Kidney (tissue), 14 donors: ENCODE results near the gene LARGE1. TPM values are rescaled to one million over a fixed set of nuclear protein-coding genes. Genes with fewer than 3 reads are reported as not detected.

Source experiments
- DNase-seq, 5 donors: peaks; one replicate each; pipeline ENCODE4 v3.0.0-alpha.2; 2013 to 2020
- FAIRE-seq: peaks from 2 replicates; lab custom pipeline; 2012; peaks lifted over from hg19 to GRCh38; lab: Jason Lieb, UNC
- H3K27ac ChIP-seq, 2 donors: one replicate each; pipeline ENCODE4 v1.7.0; 2013; ENCODE audit warnings: low read depth in 2 of 2, low read length in 2 of 2, inconsistent platforms in 1 of 2
- H3K27me3 ChIP-seq: one replicate; pipeline ENCODE4 v1.7.1; 2013; ENCODE audit warnings: low read length, inconsistent platforms; ENCODE audit not compliant: control insufficient read depth, insufficient read depth
- H3K36me3 ChIP-seq, 3 donors: one replicate each; pipeline versions ENCODE4 v1.7.0 to v1.7.1; 2013; ENCODE audit warnings: low read length in 3 of 3, control low read depth in 1 of 3, inconsistent platforms in 1 of 3; ENCODE audit not compliant: insufficient read depth in 3 of 3, control insufficient read depth in 2 of 3
- H3K4me1 ChIP-seq, 3 donors: one replicate each; pipeline versions ENCODE4 v1.7.0 to v1.7.1; 2013; ENCODE audit warnings: low read length in 3 of 3, inconsistent platforms in 1 of 3, low read depth in 1 of 3; ENCODE audit not compliant: control insufficient read depth in 2 of 3, insufficient read depth in 2 of 3
- H3K4me3 ChIP-seq, 3 donors: one replicate each; pipeline versions ENCODE4 v1.7.0 to v1.8.1; 2013; ENCODE audit warnings: low read length in 3 of 3, control low read depth in 1 of 3, inconsistent platforms in 1 of 3
- H3K9ac ChIP-seq, 3 donors: one replicate each; pipeline versions ENCODE4 v1.7.0 to v1.7.1; 2013; ENCODE audit warnings: low read length in 3 of 3, control low read depth in 1 of 3, inconsistent platforms in 1 of 3
- H3K9me3 ChIP-seq, 3 donors: one replicate each; pipeline versions ENCODE4 v1.7.0 to v1.7.1; 2013; ENCODE audit warnings: low read length in 3 of 3, control low read depth in 1 of 3, inconsistent platforms in 1 of 3; ENCODE audit not compliant: control insufficient read depth in 2 of 3, insufficient read depth in 1 of 3
- intact Hi-C: fragments of 100-400 bp; cut with DNase I; formaldehyde crosslinking; loops from one replicate; pipeline ENCODE4 v1.11.1; 2022
- polyA plus RNA-seq: library from polyadenylated mRNA; stranded (reverse); fragments of 350-450 nt; fragmentation: Illumina TruSeq; extraction: RNeasy Lipid Tissue Mini Kit (QIAGEN cat#74804); gene quantifications from one replicate; pipeline ENCODE4 v1.2.3, GENCODE V29; 2014; ENCODE audit warnings: low read depth, low replicate concordance; ENCODE audit not compliant: insufficient read depth
- total RNA-seq: library from RNA; stranded (reverse); fragmentation: NEBNext Ultra II Directional; extraction: Animal tissue kit (Norgen Biotek cat#: 25700); gene quantifications from one replicate; pipeline ENCODE4 v1.2.1, GENCODE V29; 2021
- TF ChIP-seq, protein P1 (sequence below): IDR thresholded peaks from 3 replicates; pipeline ENCODE4 v1.5.1; 2012; ENCODE audit warnings: mild to moderate bottlenecking, moderate library complexity, borderline replicate concordance; ENCODE audit not compliant: insufficient read depth; ENCODE audit errors: extremely low read depth
- donor health status: control.
- donor health status: control.
- donor health status: control.
- donor health status: control.
- donor health status: control.
- donor health status: DM: yes; HTN: yes; CAD: no.
- donor health status: Normal renal cell carcinoma (clear cell type).

LARGE1 gene
- total and polyA plus RNA-seq, 2 donors from 2014 or later = 5.0 to 22.9 TPM

DNA sequence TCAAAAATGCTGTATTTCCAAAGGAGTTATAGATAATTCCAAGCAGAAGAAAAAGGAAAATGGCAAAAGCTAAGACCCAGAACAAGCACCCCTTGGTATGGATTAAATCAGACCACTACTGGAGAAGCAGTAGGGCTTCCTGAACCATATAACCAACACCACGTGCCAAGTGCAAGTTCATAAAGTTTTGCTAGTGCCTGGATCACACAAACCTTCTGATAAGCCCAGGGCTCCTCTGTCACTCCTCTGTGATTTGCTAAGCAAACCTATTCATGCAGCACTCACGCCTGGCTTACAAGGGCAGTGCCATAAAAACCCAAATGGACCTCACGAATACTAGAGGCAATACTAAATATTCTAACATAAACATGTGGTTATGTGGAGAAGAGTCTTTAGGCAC is 13.3 kb downstream of the LARGE1 start:
- no peaks in the 10 kb centered on the region for H3K4me1 ChIP-seq
- intact Hi-C loops = no loop called here
- no peak overlapping the region for H3K9ac ChIP-seq
- no peak overlapping the region for H3K4me3 ChIP-seq
- no peaks in the 10 kb centered on the region for H3K36me3 ChIP-seq
- no peaks in the 10 kb centered on the region for H3K9me3 ChIP-seq
- TF ChIP-seq, protein P1, sequence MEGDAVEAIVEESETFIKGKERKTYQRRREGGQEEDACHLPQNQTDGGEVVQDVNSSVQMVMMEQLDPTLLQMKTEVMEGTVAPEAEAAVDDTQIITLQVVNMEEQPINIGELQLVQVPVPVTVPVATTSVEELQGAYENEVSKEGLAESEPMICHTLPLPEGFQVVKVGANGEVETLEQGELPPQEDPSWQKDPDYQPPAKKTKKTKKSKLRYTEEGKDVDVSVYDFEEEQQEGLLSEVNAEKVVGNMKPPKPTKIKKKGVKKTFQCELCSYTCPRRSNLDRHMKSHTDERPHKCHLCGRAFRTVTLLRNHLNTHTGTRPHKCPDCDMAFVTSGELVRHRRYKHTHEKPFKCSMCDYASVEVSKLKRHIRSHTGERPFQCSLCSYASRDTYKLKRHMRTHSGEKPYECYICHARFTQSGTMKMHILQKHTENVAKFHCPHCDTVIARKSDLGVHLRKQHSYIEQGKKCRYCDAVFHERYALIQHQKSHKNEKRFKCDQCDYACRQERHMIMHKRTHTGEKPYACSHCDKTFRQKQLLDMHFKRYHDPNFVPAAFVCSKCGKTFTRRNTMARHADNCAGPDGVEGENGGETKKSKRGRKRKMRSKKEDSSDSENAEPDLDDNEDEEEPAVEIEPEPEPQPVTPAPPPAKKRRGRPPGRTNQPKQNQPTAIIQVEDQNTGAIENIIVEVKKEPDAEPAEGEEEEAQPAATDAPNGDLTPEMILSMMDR = no peak
- H3K27ac ChIP-seq = no peak overlapping the region
- no peaks in the 10 kb centered on the region for H3K27me3 ChIP-seq
- no peak for FAIRE-seq
- no peak for DNase-seq

DNA sequence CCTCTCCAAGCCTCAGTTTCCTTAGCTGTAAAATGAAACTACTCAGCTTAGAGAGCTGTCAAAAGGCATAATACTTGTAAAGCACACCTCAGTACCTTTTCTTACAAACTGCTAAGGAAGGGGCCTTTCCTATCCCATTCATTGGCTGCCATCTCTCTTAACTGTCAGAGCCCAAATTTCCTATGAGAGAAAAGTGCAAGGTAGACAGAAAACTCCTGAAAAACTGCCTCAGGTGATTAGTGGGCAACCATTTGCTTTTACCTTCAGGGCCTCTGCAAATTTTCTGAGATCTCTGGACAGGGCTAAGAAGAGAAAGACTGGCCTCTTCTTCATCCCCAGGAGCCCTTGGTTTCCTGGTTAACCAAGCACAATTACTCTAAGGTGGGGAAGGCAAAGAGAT is 13.8 kb downstream of the LARGE1 start:
- TF ChIP-seq, protein P1 = no peak
- Histone ChIP-seq H3K27ac (no peak overlapping the region), H3K9ac (no peak overlapping the region), H3K4me3 (no peak overlapping the region), H3K4me1 (no peaks in the 10 kb centered on the region), H3K27me3 (no peaks in the 10 kb centered on the region), H3K36me3 (no peaks in the 10 kb centered on the region), H3K9me3 (no peaks in the 10 kb centered on the region)
- intact Hi-C loops = no loop called here
- FAIRE-seq = no peak
- no peak for DNase-seq

DNA sequence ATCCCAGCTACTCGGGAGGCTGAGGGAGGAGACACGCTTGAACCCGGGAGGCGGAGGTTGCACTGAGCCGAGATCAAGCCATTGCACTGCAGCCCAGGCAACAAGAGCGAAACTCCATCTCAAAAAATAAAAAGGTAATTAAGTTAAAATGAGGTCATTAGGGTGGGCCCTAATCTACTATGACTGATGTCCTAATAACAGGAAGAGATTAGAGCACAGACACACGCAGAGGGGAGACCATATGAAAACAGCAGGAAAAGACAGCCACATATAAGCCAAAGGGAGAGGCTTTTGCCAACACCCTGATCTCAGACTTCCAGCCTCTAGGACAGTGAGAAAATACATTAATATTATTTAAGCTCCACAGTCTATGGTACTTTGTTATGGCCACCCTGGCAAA is 17.3 kb downstream of the LARGE1 start:
- Histone ChIP-seq H3K4me3 (no peak overlapping the region), H3K4me1 (no peaks in the 10 kb centered on the region), H3K27me3 (no peaks in the 10 kb centered on the region), H3K9ac (no peak overlapping the region), H3K9me3 (no peaks in the 10 kb centered on the region), H3K27ac (no peak overlapping the region), H3K36me3 (no peaks in the 10 kb centered on the region)
- DNase-seq = no peak
- intact Hi-C loops = no loop called here
- TF ChIP-seq, protein P1 = no peak
- FAIRE-seq = no peak

DNA sequence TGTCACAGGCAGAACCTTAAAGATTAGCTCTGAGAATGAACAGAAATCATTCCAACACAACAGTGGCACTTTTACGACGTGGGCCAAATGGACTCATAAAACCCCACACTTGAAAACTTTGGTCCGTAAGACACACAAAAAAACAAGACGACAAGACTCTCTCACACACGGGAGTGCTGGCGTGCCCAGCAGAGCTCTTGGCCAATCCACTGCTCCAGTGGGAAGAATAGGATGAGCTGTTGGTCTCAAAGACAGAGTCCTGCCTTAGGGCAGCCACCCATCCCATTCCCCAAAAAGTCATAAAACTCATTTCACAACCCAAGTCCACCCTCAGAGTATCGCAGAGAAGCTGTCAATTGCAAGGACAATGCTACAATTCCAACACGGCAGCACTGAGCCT is 18.2 kb downstream of the LARGE1 start:
- no peak overlapping the region for H3K9ac ChIP-seq
- FAIRE-seq = no peak

More for the DNA sequence above, 18.2 kb downstream of the LARGE1 start:
- intact Hi-C loops = no loop called here
- Histone ChIP-seq H3K9me3 (no peaks in the 10 kb centered on the region), H3K36me3 (no peaks in the 10 kb centered on the region), H3K4me1 (no peaks in the 10 kb centered on the region), H3K27me3 (no peaks in the 10 kb centered on the region), H3K27ac (no peak overlapping the region), H3K4me3 (no peak overlapping the region)
- TF ChIP-seq, protein P1 = no peak
- DNase-seq = no peak
